ENCODE measurements around the gene RASSF8. TPM values are rescaled to one million over a fixed set of nuclear protein-coding genes. Genes with fewer than 3 reads are reported as not detected.

Gene RASSF8
- polyA plus RNA-seq, 3 donors = 0.08 to 0.39 TPM; not detected in 1

- peaks cover 23 to 30% of the 10 kb centered on the region in 2 donors for H3K27me3 ChIP-seq (ENCODE audit: control insufficient read depth in 2 of 2, insufficient read depth in 2 of 2, low read length in 2 of 2)
These were observed 4.5 kb downstream of the RASSF8 start for GRCh38 chr12:25962932-25963525.

GRCh38 chr12:25965682-25966081 lies 7.2 kb downstream of the RASSF8 start:
- WGBS (ENCODE audit: insufficient coverage) = no CpG with 5 or more reads among the region's 1 CpG
- no peak overlapping the region for H2AFZ ChIP-seq (ENCODE audit: insufficient read depth, low read depth, low read length, poor library complexity, severe bottlenecking)
- Mint-ChIP-seq H3K4me3 (no peak overlapping the region), H3K36me3 (no peaks in the 10 kb centered on the region), H3K4me1 (peaks cover 4% of the 10 kb centered on the region), H3K27ac (no peak overlapping the region), H3K9me3 (peaks cover 0 to 2% (median 0%) of the 10 kb centered on the region in 7 donors), H3K27me3 (ENCODE audit: low read depth in 3 of 3) (peaks cover 14 to 21% (median 18%) of the 10 kb centered on the region in 3 donors)
- peaks cover 0 to under 1% of the 10 kb centered on the region in 2 donors for H3K4me1 ChIP-seq (ENCODE audit: control insufficient read depth in 1 of 2, insufficient read depth in 2 of 2, low read length in 2 of 2)
- H3K27ac ChIP-seq (ENCODE audit: low read depth in 1 of 2, low read length in 2 of 2) = no peak overlapping the region
- intact Hi-C loops (cut with micrococcal nuclease) = no loop called here
- H3K27me3 ChIP-seq (ENCODE audit: control insufficient read depth in 2 of 2, insufficient read depth in 2 of 2, low read length in 2 of 2) = peaks cover 6 to 12% of the 10 kb centered on the region in 2 donors
- TF ChIP-seq, protein P1, sequence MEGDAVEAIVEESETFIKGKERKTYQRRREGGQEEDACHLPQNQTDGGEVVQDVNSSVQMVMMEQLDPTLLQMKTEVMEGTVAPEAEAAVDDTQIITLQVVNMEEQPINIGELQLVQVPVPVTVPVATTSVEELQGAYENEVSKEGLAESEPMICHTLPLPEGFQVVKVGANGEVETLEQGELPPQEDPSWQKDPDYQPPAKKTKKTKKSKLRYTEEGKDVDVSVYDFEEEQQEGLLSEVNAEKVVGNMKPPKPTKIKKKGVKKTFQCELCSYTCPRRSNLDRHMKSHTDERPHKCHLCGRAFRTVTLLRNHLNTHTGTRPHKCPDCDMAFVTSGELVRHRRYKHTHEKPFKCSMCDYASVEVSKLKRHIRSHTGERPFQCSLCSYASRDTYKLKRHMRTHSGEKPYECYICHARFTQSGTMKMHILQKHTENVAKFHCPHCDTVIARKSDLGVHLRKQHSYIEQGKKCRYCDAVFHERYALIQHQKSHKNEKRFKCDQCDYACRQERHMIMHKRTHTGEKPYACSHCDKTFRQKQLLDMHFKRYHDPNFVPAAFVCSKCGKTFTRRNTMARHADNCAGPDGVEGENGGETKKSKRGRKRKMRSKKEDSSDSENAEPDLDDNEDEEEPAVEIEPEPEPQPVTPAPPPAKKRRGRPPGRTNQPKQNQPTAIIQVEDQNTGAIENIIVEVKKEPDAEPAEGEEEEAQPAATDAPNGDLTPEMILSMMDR (IDR thresholded peaks at IDR 0.05) = no peak
- H3K36me3 ChIP-seq (replicated peaks in 1 of 2; ENCODE audit: control insufficient read depth in 1 of 2, insufficient read depth in 2 of 2, low read length in 2 of 2) = no peaks in the 10 kb centered on the region
- no peaks in the 10 kb centered on the region for H4K20me1 ChIP-seq (ENCODE audit: insufficient read depth, low read length)
- no peaks in the 10 kb centered on the region for H3K79me2 ChIP-seq (ENCODE audit: insufficient read depth, low read length)
- H3K4me3 ChIP-seq (replicated peaks in 1 of 3; ENCODE audit: low read depth in 2 of 3, low read length in 3 of 3) = no peak overlapping the region
- no peaks in the 10 kb centered on the region for H3K9me3 ChIP-seq (replicated peaks in 1 of 2; ENCODE audit: control insufficient read depth in 1 of 2, insufficient read depth in 1 of 2, low read length in 2 of 2)
- no peak overlapping the region for H3K9ac ChIP-seq (ENCODE audit: insufficient read depth, low read length, poor library complexity, severe bottlenecking)
- no peak overlapping the region for H3K4me2 ChIP-seq (replicated peaks; ENCODE audit: extremely low read depth, low read length, poor library complexity, severe bottlenecking)
- no peak for DNase-seq

More at GRCh38 chr12:25962932-25963525, 4.5 kb downstream of the RASSF8 start:
- Histone ChIP-seq H3K27ac (ENCODE audit: low read depth in 1 of 2, low read length in 2 of 2) (no peak overlapping the region), H3K4me1 (ENCODE audit: control insufficient read depth in 1 of 2, insufficient read depth in 2 of 2, low read length in 2 of 2) (peaks cover 17 to 18% of the 10 kb centered on the region in 2 donors), H3K36me3 (replicated peaks in 1 of 2; ENCODE audit: control insufficient read depth in 1 of 2, insufficient read depth in 2 of 2, low read length in 2 of 2) (no peaks in the 10 kb centered on the region), H3K9me3 (replicated peaks in 1 of 2; ENCODE audit: control insufficient read depth in 1 of 2, insufficient read depth in 1 of 2, low read length in 2 of 2) (no peaks in the 10 kb centered on the region), H3K79me2 (ENCODE audit: insufficient read depth, low read length) (no peaks in the 10 kb centered on the region), H2AFZ (ENCODE audit: insufficient read depth, low read depth, low read length, poor library complexity, severe bottlenecking) (no peak overlapping the region), H3K4me3 (replicated peaks in 1 of 3; ENCODE audit: low read depth in 2 of 3, low read length in 3 of 3) (no peak overlapping the region), H3K9ac (ENCODE audit: insufficient read depth, low read length, poor library complexity, severe bottlenecking) (no peak overlapping the region), H4K20me1 (ENCODE audit: insufficient read depth, low read length) (no peaks in the 10 kb centered on the region), H3K4me2 (replicated peaks; ENCODE audit: extremely low read depth, low read length, poor library complexity, severe bottlenecking) (no peak overlapping the region)
- peaks cover 0 to 2% of the 10 kb centered on the region in 2 donors for H3K36me3 Mint-ChIP-seq
- no peak overlapping the region for H3K4me3 Mint-ChIP-seq
- H3K27me3 Mint-ChIP-seq (ENCODE audit: low read depth in 3 of 3) = peaks cover 30 to 34% (median 33%) of the 10 kb centered on the region in 3 donors
- no CpG with 5 or more reads among the region's 4 CpGs for WGBS (ENCODE audit: insufficient coverage)
- intact Hi-C loops (cut with micrococcal nuclease) = no loop called here
- H3K4me1 Mint-ChIP-seq = peaks cover 20% of the 10 kb centered on the region
- peaks cover 0 to 6% (median 1%) of the 10 kb centered on the region in 7 donors for H3K9me3 Mint-ChIP-seq
- DNase-seq = no peak
- TF ChIP-seq, protein P1 (IDR thresholded peaks at IDR 0.05) = no peak
- H3K27ac Mint-ChIP-seq = no peak overlapping the region
